C4-2B (cell line): ENCODE results near the gene AFF1.

ENCODE experiments used
- H3K27ac ChIP-seq: fragments of 450-650 bp; 2 replicates; pipeline ENCODE4 v1.5.1; 2017
- CTCF ChIP-seq: fragments of 450-650 bp; conservative IDR thresholded peaks from 2 replicates; pipeline ENCODE4 v1.5.1; 2017; ENCODE audit warnings: mild to moderate bottlenecking
- ZFX ChIP-seq: fragments of 450-650 bp; IDR thresholded peaks from 2 replicates; pipeline ENCODE4 v1.6.1; 2017

Gene AFF1

DNA sequence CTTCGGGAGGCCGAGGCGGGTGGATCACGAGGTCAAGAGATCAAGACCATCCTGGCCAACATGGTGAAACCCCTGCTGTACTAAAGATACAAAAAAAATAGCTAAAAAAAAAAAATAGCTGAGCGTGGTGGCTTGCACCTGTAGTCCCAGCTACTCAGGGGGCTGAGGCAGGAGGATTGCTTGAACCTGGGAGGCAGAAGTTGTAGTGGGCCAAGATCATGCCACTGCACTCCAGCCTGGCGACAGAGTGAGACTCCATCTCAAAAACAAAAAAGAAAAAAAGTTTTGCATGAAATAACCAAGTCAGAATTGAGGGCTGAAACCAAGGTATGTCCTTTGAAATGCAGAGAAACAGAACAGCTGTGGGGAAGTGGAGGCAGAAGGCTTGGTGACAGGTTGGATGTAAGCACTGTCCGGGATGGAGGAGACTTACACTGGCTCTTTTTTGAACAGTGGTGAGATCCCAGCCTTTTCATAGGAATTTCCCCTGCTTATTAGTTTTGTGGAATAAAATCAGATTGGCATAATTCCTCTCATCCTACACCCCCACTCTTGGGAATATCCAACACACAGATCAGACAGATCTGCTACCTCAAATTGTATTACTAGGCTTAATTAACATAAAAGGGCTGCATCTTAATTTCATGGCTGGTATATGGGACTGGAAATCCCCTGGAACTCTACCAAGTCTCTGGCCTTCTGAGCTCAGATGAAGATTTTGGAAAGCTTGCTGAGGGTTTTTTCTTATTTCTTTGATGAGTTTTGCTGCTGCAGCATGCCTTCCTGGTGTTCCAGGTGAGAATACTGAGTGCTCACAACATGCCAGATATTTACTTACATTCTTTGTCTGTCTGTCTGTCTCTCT, 23.8 kb upstream of the AFF1 start:
- no peak overlapping the region for H3K27ac ChIP-seq
- TF ChIP-seq CTCF, result 0 out of 2 replicates have a peak, but pooled peaks have one; percentile 0
- TF ChIP-seq ZFX, result no peak

GRCh38 chr4:86916392-86916791, 18.4 kb upstream of the AFF1 start:
- TF ChIP-seq ZFX (no peak), CTCF (no peak)
- H3K27ac ChIP-seq, result no peak overlapping the region

DNA sequence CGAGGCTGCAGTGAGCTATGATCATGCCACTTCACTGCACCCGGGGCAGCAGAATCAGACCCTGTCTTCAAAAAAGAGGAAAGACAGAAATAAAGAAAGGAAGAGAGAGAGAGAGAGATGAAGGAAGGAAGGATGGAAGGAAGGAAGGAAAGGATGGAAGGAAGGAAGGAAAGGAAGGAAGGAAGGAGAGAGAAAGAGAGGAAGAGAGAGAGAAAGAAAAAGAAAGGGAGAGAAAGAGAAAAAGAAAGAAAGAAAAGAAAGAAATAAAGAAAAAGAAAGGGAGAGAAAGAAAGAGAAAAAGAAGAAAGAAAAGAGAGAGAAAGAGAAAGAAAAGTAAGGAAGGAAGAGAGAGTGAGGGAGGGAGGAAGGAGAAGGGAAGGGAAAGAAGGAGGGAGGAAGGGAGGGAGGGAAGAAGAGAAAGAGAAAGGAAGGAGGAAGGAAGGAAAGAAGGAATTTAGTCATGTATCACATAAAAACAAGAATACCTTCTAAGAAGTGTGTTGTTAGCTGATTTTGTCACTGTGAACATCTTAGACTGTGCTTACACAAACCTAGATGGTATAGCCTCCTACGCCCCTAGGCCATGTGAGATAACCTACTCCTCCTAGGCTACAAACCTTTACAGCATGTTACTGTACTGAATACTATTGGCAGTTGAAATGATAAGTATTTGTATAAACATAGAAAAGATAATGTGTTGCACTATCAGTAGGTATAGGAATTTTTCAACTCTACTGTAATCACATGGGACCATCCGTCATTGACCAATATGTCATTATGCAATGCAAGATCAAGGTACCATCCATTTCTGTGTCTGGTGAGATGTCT, 17.4 kb upstream of the AFF1 start:
- no peak overlapping the region for H3K27ac ChIP-seq
- no peak for TF ChIP-seq ZFX
- TF ChIP-seq CTCF, result no peak

GRCh38 chr4:86918539-86919072, 16.2 kb upstream of the AFF1 start:
- TF ChIP-seq ZFX, result no peak
- TF ChIP-seq CTCF, result no peak
- no peak overlapping the region for H3K27ac ChIP-seq

DNA sequence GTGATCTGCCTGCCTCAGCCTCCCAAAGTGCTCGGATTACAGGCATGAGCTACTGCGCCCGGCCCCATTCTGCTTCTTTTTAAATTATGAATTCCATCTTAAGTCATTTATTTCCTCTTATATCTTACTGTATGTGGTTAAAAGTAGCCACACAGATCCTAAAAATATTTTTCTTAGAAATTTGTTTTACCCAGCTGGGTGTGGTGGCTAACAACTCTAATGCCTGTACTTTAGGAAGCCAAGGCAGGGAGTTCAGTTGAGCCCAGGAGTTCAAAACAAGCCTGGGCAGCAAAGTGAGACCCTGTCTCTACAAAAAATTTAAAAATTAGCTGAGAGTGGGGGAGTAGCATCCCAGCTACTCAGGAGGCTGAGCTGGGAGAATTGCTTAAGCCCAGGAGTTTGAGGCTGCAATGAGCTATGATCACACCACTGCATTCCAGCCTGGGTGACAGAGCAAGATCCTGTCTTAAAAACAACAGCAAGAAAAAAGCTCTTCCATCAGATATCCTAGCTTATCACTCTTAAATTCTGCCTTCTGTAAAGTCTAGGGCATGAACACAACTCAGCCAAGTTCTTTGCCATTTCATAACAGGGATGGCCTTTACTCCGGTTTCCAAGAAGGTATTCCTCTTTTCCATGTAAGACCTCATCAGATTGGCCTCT, 15.1 kb upstream of the AFF1 start:
- no peak for TF ChIP-seq ZFX
- no peak for TF ChIP-seq CTCF
- no peak overlapping the region for H3K27ac ChIP-seq

- no peak overlapping the region for H3K27ac ChIP-seq
- TF ChIP-seq CTCF, result no peak
- TF ChIP-seq ZFX, result no peak
Observed at GRCh38 chr4:86921608-86922252, 13.1 kb upstream of the AFF1 start.
